Right atrium auricular region (tissue), 2 donors: ENCODE results near the gene CRY2. TPM values are rescaled to one million over a fixed set of nuclear protein-coding genes. Genes with fewer than 3 reads are reported as not detected.

ENCODE experiments used
- DNase-seq: peaks from one replicate; pipeline ENCODE4 v3.0.0-alpha.2; 2019; ENCODE audit warnings: low spot score
- H3K27ac ChIP-seq, 2 donors: fragments of 200-600 bp; sonication (generic); 1 replicate in 1 of 2; 2 replicates in 1 of 2; pipeline ENCODE4 v1.5.1; 2016 to 2019
- H3K27me3 ChIP-seq, 2 donors: fragments of 200-600 bp; sonication (generic); one replicate each; pipeline versions ENCODE4 v1.5.1 to v1.6.0; 2017 to 2019
- H3K36me3 ChIP-seq: fragments of 200-600 bp; sonication (generic); one replicate; pipeline ENCODE4 v1.5.1; 2016
- H3K4me1 ChIP-seq, 2 donors: fragments of 200-600 bp; sonication (generic); one replicate each; pipeline versions ENCODE4 v1.5.1 to v1.6.0; 2017 to 2019
- H3K4me3 ChIP-seq, 2 donors: fragments of 200-600 bp; sonication (generic); 1 replicate in 1 of 2; 2 replicates in 1 of 2; pipeline ENCODE4 v1.5.1; 2017 to 2019; ENCODE audit warnings: mild to moderate bottlenecking in 1 of 2, moderate library complexity in 1 of 2
- H3K9me3 ChIP-seq, 2 donors: fragments of 200-600 bp; sonication (generic); one replicate each; pipeline ENCODE4 v1.5.1; 2019
- total RNA-seq, 2 donors: library from RNA; depleted of rRNA; stranded (reverse); fragments of >200 nt; gene quantifications; one replicate each; pipeline ENCODE4 v1.1.0, GENCODE V29; 2016
- TF ChIP-seq, protein P1 (sequence below), 2 donors: fragments of 200-600 bp; sonication (generic); IDR thresholded peaks; one replicate each; pipeline ENCODE4 v1.5.1; 2019; ENCODE audit warnings: antibody characterized with exemption in 2 of 2

Gene CRY2
- total RNA-seq, 2 donors from 2014 or later: 43.0 to 62.9 TPM

GRCh38 chr11:45892856-45893255, 45.6 kb downstream of the CRY2 start:
- Histone ChIP-seq H3K27ac (no peak overlapping the region), H3K27me3 (no peaks in the 10 kb centered on the region), H3K4me3 (no peak overlapping the region), H3K9me3 (no peaks in the 10 kb centered on the region), H3K36me3 (no peaks in the 10 kb centered on the region), H3K4me1 (no peaks in the 10 kb centered on the region)
- no peak for DNase-seq
- TF ChIP-seq, protein P1, sequence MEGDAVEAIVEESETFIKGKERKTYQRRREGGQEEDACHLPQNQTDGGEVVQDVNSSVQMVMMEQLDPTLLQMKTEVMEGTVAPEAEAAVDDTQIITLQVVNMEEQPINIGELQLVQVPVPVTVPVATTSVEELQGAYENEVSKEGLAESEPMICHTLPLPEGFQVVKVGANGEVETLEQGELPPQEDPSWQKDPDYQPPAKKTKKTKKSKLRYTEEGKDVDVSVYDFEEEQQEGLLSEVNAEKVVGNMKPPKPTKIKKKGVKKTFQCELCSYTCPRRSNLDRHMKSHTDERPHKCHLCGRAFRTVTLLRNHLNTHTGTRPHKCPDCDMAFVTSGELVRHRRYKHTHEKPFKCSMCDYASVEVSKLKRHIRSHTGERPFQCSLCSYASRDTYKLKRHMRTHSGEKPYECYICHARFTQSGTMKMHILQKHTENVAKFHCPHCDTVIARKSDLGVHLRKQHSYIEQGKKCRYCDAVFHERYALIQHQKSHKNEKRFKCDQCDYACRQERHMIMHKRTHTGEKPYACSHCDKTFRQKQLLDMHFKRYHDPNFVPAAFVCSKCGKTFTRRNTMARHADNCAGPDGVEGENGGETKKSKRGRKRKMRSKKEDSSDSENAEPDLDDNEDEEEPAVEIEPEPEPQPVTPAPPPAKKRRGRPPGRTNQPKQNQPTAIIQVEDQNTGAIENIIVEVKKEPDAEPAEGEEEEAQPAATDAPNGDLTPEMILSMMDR (IDR thresholded peaks at IDR 0.05): no peak

DNA sequence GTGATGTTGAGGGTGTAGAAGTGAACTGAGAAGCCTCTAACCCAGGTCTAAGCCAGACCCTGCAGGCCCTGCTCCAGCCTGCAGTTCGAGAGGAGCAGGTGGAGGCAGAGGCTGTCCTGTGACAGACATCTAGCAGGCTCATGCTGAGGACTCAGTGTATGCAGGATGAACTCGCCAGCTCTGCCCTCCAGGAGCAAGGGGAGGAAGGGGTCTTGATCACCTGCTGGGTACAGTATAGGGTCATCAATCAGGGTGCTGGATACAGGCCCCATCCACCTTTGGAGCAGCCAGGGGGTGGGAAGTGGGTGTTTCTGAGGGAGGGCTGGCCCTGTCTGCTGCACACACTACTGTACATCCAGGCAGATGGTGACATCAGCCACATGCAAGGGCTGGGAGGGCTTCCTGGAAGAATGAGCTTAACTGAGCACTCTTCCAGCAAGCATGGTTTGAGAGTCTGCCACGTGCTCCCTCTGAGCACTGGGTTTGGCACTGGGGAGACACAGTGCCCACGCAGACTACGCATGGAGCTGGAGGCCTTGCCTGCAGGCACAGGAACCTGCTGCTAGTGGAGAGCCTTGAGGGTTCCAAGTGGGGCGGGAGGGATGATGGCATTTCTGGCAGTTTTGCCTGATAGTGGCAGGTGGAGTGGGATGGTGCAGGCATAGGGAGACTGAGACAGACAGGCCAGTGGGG, 47.4 kb downstream of the CRY2 start:
- Histone ChIP-seq H3K27me3 (no peaks in the 10 kb centered on the region), H3K36me3 (no peaks in the 10 kb centered on the region), H3K4me3 (no peak overlapping the region), H3K4me1 (peaks cover 0 to 11% of the 10 kb centered on the region in 2 donors), H3K9me3 (no peaks in the 10 kb centered on the region), H3K27ac (no peak overlapping the region)
- TF ChIP-seq, protein P1 (IDR thresholded peaks at IDR 0.05): no peak
- no peak for DNase-seq

GRCh38 chr11:45895553-45896259, 48.4 kb downstream of the CRY2 start:
- peaks cover 0 to 17% of the 10 kb centered on the region in 2 donors for H3K4me1 ChIP-seq
- H3K9me3 ChIP-seq: no peaks in the 10 kb centered on the region
- H3K27me3 ChIP-seq: no peaks in the 10 kb centered on the region
- TF ChIP-seq, protein P1 (IDR thresholded peaks at IDR 0.05): no peak
- DNase-seq: no peak
- H3K4me3 ChIP-seq: no peak overlapping the region
- no peaks in the 10 kb centered on the region for H3K36me3 ChIP-seq
- no peak overlapping the region for H3K27ac ChIP-seq

DNA sequence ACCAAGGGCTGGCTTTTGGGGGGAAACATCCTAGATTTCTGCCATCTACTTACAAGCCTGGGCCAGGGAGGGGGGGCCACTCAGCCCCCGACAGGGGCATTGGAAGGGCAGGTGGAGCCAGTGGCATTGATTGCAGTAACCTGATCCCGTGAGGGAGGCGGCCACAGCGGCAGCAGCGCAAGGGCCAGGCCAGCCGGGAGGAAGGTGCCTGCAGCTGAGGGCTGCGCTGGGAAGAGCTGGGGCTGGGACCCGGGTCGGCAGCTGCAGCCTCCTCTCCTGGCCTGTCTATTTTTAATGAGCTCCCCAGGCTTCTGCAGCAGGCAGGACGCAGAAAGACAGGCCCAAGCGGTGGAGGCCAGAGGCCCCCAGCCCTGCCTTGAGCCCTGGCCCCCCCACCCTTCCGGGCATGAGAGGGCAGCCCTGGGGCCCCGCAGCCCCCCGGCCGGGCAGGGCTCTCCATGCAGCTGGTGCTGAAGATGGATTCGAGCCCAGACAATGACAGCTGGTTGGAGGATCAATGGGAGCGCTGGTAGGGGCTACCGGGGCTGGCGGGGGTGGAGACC, 49.2 kb downstream of the CRY2 start:
- no peak for DNase-seq
- Histone ChIP-seq H3K9me3 (no peaks in the 10 kb centered on the region), H3K27ac (no peak overlapping the region), H3K4me1 (peaks cover 0 to 25% of the 10 kb centered on the region in 2 donors), H3K27me3 (no peaks in the 10 kb centered on the region), H3K4me3 (no peak overlapping the region), H3K36me3 (no peaks in the 10 kb centered on the region)
- TF ChIP-seq, protein P1 (IDR thresholded peaks at IDR 0.05): no peak

- Histone ChIP-seq H3K27ac (no peak overlapping the region), H3K27me3 (no peaks in the 10 kb centered on the region), H3K9me3 (no peaks in the 10 kb centered on the region), H3K4me1 (peaks cover 0 to 25% of the 10 kb centered on the region in 2 donors), H3K36me3 (no peaks in the 10 kb centered on the region), H3K4me3 (no peak overlapping the region)
- TF ChIP-seq, protein P1 (IDR thresholded peaks at IDR 0.05): no peak
- no peak for DNase-seq
Observed at GRCh38 chr11:45897556-45897955, 50.3 kb downstream of the CRY2 start.
